Stimulated activated naive CD4-positive, alpha-beta T cell treated with Interleukin-2 at 50 U/mL for 16 hours (primary cell): ENCODE measurements around the gene KLK13.
A peak's percentile ranks its signal among the peaks of the same experiment; 100 is the strongest.

Source experiments
- DNase-seq: peaks from one replicate; lab custom pipeline; 2025; lab: John Stamatoyannopoulos, UW

KLK13 gene

GRCh38 chr19:51064534-51065220 is at the start of gene KLK13:
Gene KLK13 (minus strand): TSS chr19:51065092. CDS start chr19:51065067, 25 bp downstream.
- DNase-seq, result no peak

GRCh38 chr19:51114087-51114729 is 49.3 kb upstream of the KLK13 start:
- DNase-seq, result no peak

GRCh38 chr19:51111606-51112005 is 46.7 kb upstream of the KLK13 start:
- no peak for DNase-seq

GRCh38 chr19:51110666-51110971 is 45.7 kb upstream of the KLK13 start:
- no peak for DNase-seq

- peak; percentile 86 for DNase-seq
Observed at GRCh38 chr19:51108805-51109146, 43.9 kb upstream of the KLK13 start.

- peak; percentile 99 for DNase-seq
Observed at GRCh38 chr19:51108066-51108804, 43.3 kb upstream of the KLK13 start, which contains the start of gene CTU1. Gene CTU1 (minus strand): TSS chr19:51108409. CDS start chr19:51104569, 3,840 bp downstream.

- DNase-seq, result no peak
Observed at GRCh38 chr19:51107406-51108065, 42.6 kb upstream of the KLK13 start.

GRCh38 chr19:51103926-51104341 is 39.0 kb upstream of the KLK13 start:
- no peak for DNase-seq

- no peak for DNase-seq
Observed at GRCh38 chr19:51102991-51103390, 38.1 kb upstream of the KLK13 start.

- DNase-seq, result no peak
Observed at GRCh38 chr19:51101171-51101865, 36.4 kb upstream of the KLK13 start.

- no peak for DNase-seq
Observed at GRCh38 chr19:51100601-51101000, 35.7 kb upstream of the KLK13 start.

GRCh38 chr19:51099047-51099382 is 34.1 kb upstream of the KLK13 start:
- DNase-seq, result no peak

- DNase-seq, result no peak
Observed at GRCh38 chr19:51098365-51099046, 33.6 kb upstream of the KLK13 start.

- DNase-seq, result no peak
Observed at GRCh38 chr19:51097796-51098195, 32.9 kb upstream of the KLK13 start.

- DNase-seq, result peak; percentile 58
Observed at GRCh38 chr19:51097166-51097738, 32.4 kb upstream of the KLK13 start.

- no peak for DNase-seq
Observed at GRCh38 chr19:51096473-51097165, 31.7 kb upstream of the KLK13 start.

- no peak for DNase-seq
Observed at GRCh38 chr19:51094696-51095279, 29.9 kb upstream of the KLK13 start.

- no peak for DNase-seq
Observed at GRCh38 chr19:51093510-51094345, 28.8 kb upstream of the KLK13 start.

- no peak for DNase-seq
Observed at GRCh38 chr19:51093101-51093500, 28.2 kb upstream of the KLK13 start.
